ENCODE measurements around the gene CEP350.

The CEP350 gene

GRCh38 chr1:180145446-180145845 is 190.8 kb downstream of the CEP350 start:
- no peak for DNase-seq (ENCODE audit: low read depth)
- TF ChIP-seq CTCF (IDR thresholded peaks at IDR 0.05; ENCODE audit: low read depth, low read length, missing control alignments) = no peak
- in situ Hi-C loops (cut with HindIII; ENCODE audit: low sequenced_read_pairs) = no loop called here
- no peak overlapping the region for H3K4me3 ChIP-seq (ENCODE audit: low read depth, low read length)

- no peak overlapping the region for H3K4me3 ChIP-seq (ENCODE audit: low read depth, low read length)
- DNase-seq (ENCODE audit: low read depth) = no peak
- in situ Hi-C loops (cut with HindIII; ENCODE audit: low sequenced_read_pairs) = no loop called here
- TF ChIP-seq CTCF (IDR thresholded peaks at IDR 0.05; ENCODE audit: low read depth, low read length, missing control alignments) = no peak
Measured at GRCh38 chr1:180150982-180151381, 196.4 kb downstream of the CEP350 start.

DNA sequence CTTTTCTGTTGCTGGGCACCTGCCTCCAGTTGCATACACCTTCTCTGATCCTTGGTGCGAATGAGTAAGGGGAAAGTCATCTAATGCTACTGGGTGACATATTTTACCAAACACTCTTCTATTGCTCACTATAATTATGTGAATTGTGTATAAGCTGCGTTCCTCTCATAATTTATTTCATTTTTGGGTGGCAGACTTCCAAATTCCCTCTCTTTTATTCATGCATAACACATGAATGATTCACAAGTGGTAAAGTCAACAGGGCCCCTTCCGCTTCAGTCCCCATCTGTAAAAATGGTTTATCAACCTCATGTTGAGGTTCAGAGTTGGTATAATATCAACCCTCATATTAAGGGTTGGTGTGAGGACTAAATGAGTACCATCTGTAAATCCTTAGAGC is 196.9 kb downstream of the CEP350 start:
- H3K4me3 ChIP-seq (ENCODE audit: low read depth, low read length) = no peak overlapping the region
- in situ Hi-C loops (cut with HindIII; ENCODE audit: low sequenced_read_pairs) = no loop called here
- DNase-seq (ENCODE audit: low read depth) = peak; percentile 68
- TF ChIP-seq CTCF (IDR thresholded peaks at IDR 0.05; ENCODE audit: low read depth, low read length, missing control alignments) = no peak

- in situ Hi-C loops (cut with HindIII; ENCODE audit: low sequenced_read_pairs) = no loop called here
- no peak overlapping the region for H3K4me3 ChIP-seq (ENCODE audit: low read depth, low read length)
- DNase-seq (ENCODE audit: low read depth) = no peak
- TF ChIP-seq CTCF (IDR thresholded peaks at IDR 0.05; ENCODE audit: low read depth, low read length, missing control alignments) = no peak
Measured at GRCh38 chr1:180152588-180152987, 198.0 kb downstream of the CEP350 start.

DNA sequence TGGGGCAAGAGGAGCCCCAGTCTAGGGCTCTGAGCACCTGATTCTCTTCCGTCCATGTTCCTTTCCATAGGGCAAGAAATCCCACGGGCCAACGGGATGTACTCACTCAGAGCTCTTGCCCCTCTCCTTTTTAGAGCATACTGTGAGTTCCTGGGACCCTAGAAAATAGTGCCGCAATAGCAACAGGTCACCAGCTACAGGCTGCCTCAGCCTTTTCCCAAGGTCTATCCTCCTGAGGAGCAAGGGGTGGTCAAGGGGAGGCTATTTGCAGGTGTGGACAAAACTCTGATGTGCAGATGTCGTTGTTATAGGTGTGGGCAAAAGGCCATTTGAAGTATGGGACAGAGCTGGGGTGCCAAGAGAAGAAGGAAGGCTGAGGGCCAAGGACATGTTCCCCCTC is 198.4 kb downstream of the CEP350 start:
- no peak overlapping the region for H3K4me3 ChIP-seq (ENCODE audit: low read depth, low read length)
- in situ Hi-C loops (cut with HindIII; ENCODE audit: low sequenced_read_pairs) = no loop called here
- no peak for DNase-seq (ENCODE audit: low read depth)
- TF ChIP-seq CTCF (IDR thresholded peaks at IDR 0.05; ENCODE audit: low read depth, low read length, missing control alignments) = no peak

DNA sequence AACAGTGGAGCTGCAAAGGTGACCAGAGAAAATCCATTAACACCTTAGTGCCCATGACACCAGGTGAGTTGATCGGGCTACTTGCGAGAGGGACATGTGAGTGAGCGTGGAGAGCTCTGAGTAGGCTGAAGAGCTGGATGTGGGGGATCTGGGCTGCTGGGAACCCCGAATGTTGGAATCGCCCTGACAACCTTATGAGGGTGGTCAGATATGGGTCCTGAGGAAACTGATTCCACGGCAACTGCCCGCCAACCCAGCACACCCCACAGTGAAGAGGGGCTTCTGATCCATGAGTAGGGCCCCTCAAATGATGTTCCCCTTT is 199.4 kb downstream of the CEP350 start:
- peak overlapping the region; percentile 66 for H3K4me3 ChIP-seq (ENCODE audit: low read depth, low read length)
- in situ Hi-C loops (cut with HindIII; ENCODE audit: low sequenced_read_pairs) = no loop called here
- DNase-seq (ENCODE audit: low read depth) = no peak
- TF ChIP-seq CTCF (IDR thresholded peaks at IDR 0.05; ENCODE audit: low read depth, low read length, missing control alignments) = no peak
